GM23338 (cell line): Measurements from ENCODE around the gene OSBPL6.

Source experiments
- CREB1 ChIP-seq: fragments of 250-450 bp; sonication (Bioruptor Pico); IDR thresholded peaks from 2 replicates; pipeline ENCODE4 v1.5.0; 2020; ENCODE audit warnings: low read depth, mild to moderate bottlenecking, moderate library complexity
- EZH2 ChIP-seq: fragments of 200-600 bp; sonication (generic); IDR thresholded peaks from one replicate; pipeline ENCODE4 v1.8.0; 2017; ENCODE audit warnings: antibody characterized with exemption, mild to moderate bottlenecking, low read depth; ENCODE audit not compliant: unreplicated experiment
- EZH2phosphoT487 ChIP-seq: fragments of 200-600 bp; sonication (generic); IDR thresholded peaks from one replicate; pipeline ENCODE4 v1.8.1; 2018; ENCODE audit warnings: antibody characterized with exemption; ENCODE audit not compliant: unreplicated experiment
- JUNB ChIP-seq: IDR thresholded peaks from one replicate; pipeline ENCODE4 v1.6.1; 2016; ENCODE audit warnings: antibody characterized with exemption; ENCODE audit not compliant: unreplicated experiment
- NANOG ChIP-seq: IDR thresholded peaks from 2 replicates; pipeline ENCODE4 v1.6.1; 2016; ENCODE audit warnings: antibody characterized with exemption, borderline replicate concordance
- POLR2AphosphoS5 ChIP-seq: IDR thresholded peaks from 2 replicates; pipeline ENCODE4 v1.6.1; 2016; ENCODE audit warnings: antibody characterized with exemption, low read depth
- REST ChIP-seq: IDR thresholded peaks from one replicate; pipeline ENCODE4 v1.6.1; 2018; ENCODE audit warnings: antibody characterized with exemption; ENCODE audit not compliant: unreplicated experiment
- STAT1 ChIP-seq: IDR thresholded peaks from one replicate; pipeline ENCODE4 v1.6.1; 2016; ENCODE audit warnings: antibody characterized with exemption; ENCODE audit not compliant: unreplicated experiment
- ZNF114 ChIP-seq: fragments of 250-450 bp; sonication (Bioruptor Pico); IDR thresholded peaks from 2 replicates; pipeline ENCODE4 v1.5.0; 2020; ENCODE audit warnings: mild to moderate bottlenecking, moderate library complexity
- TF ChIP-seq, protein P1 (sequence below), 2 experiments: fragments of 200-600 bp in 1 of 2; sonication (generic) in 1 of 2; conservative IDR thresholded peaks; 2 replicates each; pipeline versions ENCODE4 v1.5.1 to v1.6.1; 2016 to 2017; ENCODE audit warnings: antibody characterized with exemption in 2 of 2, low read depth in 2 of 2, mild to moderate bottlenecking in 2 of 2, moderate library complexity in 1 of 2
- TF ChIP-seq, protein P2 (sequence below): fragments of 250-450 bp; sonication (Bioruptor Pico); IDR thresholded peaks from 2 replicates; pipeline ENCODE4 v1.5.0; 2020; ENCODE audit warnings: mild to moderate bottlenecking, moderate library complexity

DNA sequence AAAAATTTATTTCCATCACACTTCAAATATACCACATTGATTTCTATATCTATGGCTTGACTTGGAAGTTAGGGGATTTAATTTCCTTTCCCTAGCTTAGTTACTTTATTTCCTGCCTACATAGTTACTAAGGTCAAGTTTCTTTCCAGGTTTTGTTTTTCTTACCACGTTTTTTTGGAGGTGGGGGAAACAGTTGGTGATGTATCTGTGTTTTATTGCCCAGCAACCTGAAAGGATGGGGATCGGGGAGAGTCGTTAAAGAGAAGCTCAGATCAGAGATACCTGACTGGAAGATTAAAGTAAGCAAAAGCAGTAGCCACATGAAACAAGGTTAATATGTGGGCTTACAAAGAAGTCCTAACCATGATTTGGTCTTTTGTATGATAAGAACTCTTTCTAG is 127.8 kb downstream of the OSBPL6 start:
- TF ChIP-seq EZH2 (no peak), CREB1 (CRISPR knock-in tag) (no peak), REST (no peak), POLR2AphosphoS5 (no peak), JUNB (no peak), EZH2phosphoT487 (no peak), ZNF114 (no peak), STAT1 (no peak), NANOG (no peak)
- TF ChIP-seq, protein P1, sequence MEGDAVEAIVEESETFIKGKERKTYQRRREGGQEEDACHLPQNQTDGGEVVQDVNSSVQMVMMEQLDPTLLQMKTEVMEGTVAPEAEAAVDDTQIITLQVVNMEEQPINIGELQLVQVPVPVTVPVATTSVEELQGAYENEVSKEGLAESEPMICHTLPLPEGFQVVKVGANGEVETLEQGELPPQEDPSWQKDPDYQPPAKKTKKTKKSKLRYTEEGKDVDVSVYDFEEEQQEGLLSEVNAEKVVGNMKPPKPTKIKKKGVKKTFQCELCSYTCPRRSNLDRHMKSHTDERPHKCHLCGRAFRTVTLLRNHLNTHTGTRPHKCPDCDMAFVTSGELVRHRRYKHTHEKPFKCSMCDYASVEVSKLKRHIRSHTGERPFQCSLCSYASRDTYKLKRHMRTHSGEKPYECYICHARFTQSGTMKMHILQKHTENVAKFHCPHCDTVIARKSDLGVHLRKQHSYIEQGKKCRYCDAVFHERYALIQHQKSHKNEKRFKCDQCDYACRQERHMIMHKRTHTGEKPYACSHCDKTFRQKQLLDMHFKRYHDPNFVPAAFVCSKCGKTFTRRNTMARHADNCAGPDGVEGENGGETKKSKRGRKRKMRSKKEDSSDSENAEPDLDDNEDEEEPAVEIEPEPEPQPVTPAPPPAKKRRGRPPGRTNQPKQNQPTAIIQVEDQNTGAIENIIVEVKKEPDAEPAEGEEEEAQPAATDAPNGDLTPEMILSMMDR (conservative IDR thresholded peaks at IDR 0.05; ENCODE audit: low read depth in 2 of 2), result no peak
- TF ChIP-seq, protein P2, sequence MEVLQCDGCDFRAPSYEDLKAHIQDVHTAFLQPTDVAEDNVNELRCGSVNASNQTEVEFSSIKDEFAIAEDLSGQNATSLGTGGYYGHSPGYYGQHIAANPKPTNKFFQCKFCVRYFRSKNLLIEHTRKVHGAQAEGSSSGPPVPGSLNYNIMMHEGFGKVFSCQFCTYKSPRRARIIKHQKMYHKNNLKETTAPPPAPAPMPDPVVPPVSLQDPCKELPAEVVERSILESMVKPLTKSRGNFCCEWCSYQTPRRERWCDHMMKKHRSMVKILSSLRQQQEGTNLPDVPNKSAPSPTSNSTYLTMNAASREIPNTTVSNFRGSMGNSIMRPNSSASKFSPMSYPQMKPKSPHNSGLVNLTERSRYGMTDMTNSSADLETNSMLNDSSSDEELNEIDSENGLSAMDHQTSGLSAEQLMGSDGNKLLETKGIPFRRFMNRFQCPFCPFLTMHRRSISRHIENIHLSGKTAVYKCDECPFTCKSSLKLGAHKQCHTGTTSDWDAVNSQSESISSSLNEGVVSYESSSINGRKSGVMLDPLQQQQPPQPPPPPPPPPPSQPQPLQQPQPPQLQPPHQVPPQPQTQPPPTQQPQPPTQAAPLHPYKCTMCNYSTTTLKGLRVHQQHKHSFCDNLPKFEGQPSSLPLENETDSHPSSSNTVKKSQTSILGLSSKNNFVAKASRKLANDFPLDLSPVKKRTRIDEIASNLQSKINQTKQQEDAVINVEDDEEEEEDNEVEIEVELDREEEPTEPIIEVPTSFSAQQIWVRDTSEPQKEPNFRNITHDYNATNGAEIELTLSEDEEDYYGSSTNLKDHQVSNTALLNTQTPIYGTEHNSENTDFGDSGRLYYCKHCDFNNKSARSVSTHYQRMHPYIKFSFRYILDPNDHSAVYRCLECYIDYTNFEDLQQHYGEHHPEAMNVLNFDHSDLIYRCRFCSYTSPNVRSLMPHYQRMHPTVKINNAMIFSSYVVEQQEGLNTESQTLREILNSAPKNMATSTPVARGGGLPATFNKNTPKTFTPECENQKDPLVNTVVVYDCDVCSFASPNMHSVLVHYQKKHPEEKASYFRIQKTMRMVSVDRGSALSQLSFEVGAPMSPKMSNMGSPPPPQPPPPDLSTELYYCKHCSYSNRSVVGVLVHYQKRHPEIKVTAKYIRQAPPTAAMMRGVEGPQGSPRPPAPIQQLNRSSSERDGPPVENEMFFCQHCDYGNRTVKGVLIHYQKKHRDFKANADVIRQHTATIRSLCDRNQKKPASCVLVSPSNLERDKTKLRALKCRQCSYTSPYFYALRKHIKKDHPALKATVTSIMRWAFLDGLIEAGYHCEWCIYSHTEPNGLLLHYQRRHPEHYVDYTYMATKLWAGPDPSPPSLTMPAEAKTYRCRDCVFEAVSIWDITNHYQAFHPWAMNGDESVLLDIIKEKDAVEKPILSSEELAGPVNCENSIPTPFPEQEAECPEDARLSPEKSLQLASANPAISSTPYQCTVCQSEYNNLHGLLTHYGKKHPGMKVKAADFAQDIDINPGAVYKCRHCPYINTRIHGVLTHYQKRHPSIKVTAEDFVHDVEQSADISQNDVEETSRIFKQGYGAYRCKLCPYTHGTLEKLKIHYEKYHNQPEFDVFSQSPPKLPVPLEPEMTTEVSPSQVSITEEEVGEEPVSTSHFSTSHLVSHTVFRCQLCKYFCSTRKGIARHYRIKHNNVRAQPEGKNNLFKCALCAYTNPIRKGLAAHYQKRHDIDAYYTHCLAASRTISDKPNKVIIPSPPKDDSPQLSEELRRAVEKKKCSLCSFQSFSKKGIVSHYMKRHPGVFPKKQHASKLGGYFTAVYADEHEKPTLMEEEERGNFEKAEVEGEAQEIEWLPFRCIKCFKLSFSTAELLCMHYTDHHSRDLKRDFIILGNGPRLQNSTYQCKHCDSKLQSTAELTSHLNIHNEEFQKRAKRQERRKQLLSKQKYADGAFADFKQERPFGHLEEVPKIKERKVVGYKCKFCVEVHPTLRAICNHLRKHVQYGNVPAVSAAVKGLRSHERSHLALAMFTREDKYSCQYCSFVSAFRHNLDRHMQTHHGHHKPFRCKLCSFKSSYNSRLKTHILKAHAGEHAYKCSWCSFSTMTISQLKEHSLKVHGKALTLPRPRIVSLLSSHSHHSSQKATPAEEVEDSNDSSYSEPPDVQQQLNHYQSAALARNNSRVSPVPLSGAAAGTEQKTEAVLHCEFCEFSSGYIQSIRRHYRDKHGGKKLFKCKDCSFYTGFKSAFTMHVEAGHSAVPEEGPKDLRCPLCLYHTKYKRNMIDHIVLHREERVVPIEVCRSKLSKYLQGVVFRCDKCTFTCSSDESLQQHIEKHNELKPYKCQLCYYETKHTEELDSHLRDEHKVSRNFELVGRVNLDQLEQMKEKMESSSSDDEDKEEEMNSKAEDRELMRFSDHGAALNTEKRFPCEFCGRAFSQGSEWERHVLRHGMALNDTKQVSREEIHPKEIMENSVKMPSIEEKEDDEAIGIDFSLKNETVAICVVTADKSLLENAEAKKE (CRISPR knock-in tag), result no peak
